ENCODE measurements around the gene DACH1.

Gene DACH1

GRCh38 chr13:71865874-71866334 is 1.1 kb downstream of the DACH1 start:
- peak; percentile 64 for DNase-seq (ENCODE audit: low read depth)
- H3K4me3 ChIP-seq (ENCODE audit: low read depth, low read length) = peak overlapping the region; percentile 72
- TF ChIP-seq MYC (IDR thresholded peaks at IDR 0.05; ENCODE audit: low read depth, low read length) (no peak), CTCF (IDR thresholded peaks at IDR 0.05; ENCODE audit: low read depth, low read length) (no peak), POLR2A (IDR thresholded peaks at IDR 0.05; ENCODE audit: extremely low read depth, insufficient read length) (no peak), MAX (IDR thresholded peaks at IDR 0.05; ENCODE audit: low read depth, low read length) (no peak)

- H3K4me3 ChIP-seq (ENCODE audit: low read depth, low read length) = peak overlapping the region; percentile 72
- TF ChIP-seq MAX (IDR thresholded peaks at IDR 0.05; ENCODE audit: low read depth, low read length) (peak; percentile 81), CTCF (IDR thresholded peaks at IDR 0.05; ENCODE audit: low read depth, low read length) (no peak), POLR2A (IDR thresholded peaks at IDR 0.05; ENCODE audit: extremely low read depth, insufficient read length) (peak; percentile 0), MYC (IDR thresholded peaks at IDR 0.05; ENCODE audit: low read depth, low read length) (peak; percentile 83)
- DNase-seq (ENCODE audit: low read depth) = peak; percentile 88
Observed at GRCh38 chr13:71864986-71865873, 1.8 kb downstream of the DACH1 start.

GRCh38 chr13:71864094-71864985 is 2.7 kb downstream of the DACH1 start:
- H3K4me3 ChIP-seq (ENCODE audit: low read depth, low read length) = peak overlapping the region; percentile 72
- DNase-seq (ENCODE audit: low read depth) = peak; percentile 96
- TF ChIP-seq MYC (IDR thresholded peaks at IDR 0.05; ENCODE audit: low read depth, low read length) = peak; percentile 67
- peak; percentile 71 for TF ChIP-seq MAX (IDR thresholded peaks at IDR 0.05; ENCODE audit: low read depth, low read length)
- TF ChIP-seq CTCF (IDR thresholded peaks at IDR 0.05; ENCODE audit: low read depth, low read length) = no peak
- TF ChIP-seq POLR2A (IDR thresholded peaks at IDR 0.05; ENCODE audit: extremely low read depth, insufficient read length) = peak; percentile 77

GRCh38 chr13:71863254-71863865 is 3.6 kb downstream of the DACH1 start:
- peak overlapping the region; percentile 72 for H3K4me3 ChIP-seq (ENCODE audit: low read depth, low read length)
- no peak for DNase-seq (ENCODE audit: low read depth)
- no peak for TF ChIP-seq MYC (IDR thresholded peaks at IDR 0.05; ENCODE audit: low read depth, low read length)
- no peak for TF ChIP-seq POLR2A (IDR thresholded peaks at IDR 0.05; ENCODE audit: extremely low read depth, insufficient read length)
- TF ChIP-seq CTCF (IDR thresholded peaks at IDR 0.05; ENCODE audit: low read depth, low read length) = no peak
- no peak for TF ChIP-seq MAX (IDR thresholded peaks at IDR 0.05; ENCODE audit: low read depth, low read length)

GRCh38 chr13:71862459-71862943 is 4.5 kb downstream of the DACH1 start:
- peak overlapping the region; percentile 72 for H3K4me3 ChIP-seq (ENCODE audit: low read depth, low read length)
- no peak for TF ChIP-seq CTCF (IDR thresholded peaks at IDR 0.05; ENCODE audit: low read depth, low read length)
- TF ChIP-seq POLR2A (IDR thresholded peaks at IDR 0.05; ENCODE audit: extremely low read depth, insufficient read length) = no peak
- TF ChIP-seq MAX (IDR thresholded peaks at IDR 0.05; ENCODE audit: low read depth, low read length) = no peak
- no peak for TF ChIP-seq MYC (IDR thresholded peaks at IDR 0.05; ENCODE audit: low read depth, low read length)
- DNase-seq (ENCODE audit: low read depth) = peak; percentile 21

Data from NB4 (cell line).